HG03159 (cell line): ENCODE measurements around the gene EIF3D.

Experiments used
- ATAC-seq: cut with Tn5 transposase; IDR thresholded peaks from one replicate; pipeline ENCODE4 v1.9.1; 2021; ENCODE audit warnings: mild to moderate bottlenecking, moderate library complexity; ENCODE audit not compliant: unreplicated experiment

Gene EIF3D

DNA sequence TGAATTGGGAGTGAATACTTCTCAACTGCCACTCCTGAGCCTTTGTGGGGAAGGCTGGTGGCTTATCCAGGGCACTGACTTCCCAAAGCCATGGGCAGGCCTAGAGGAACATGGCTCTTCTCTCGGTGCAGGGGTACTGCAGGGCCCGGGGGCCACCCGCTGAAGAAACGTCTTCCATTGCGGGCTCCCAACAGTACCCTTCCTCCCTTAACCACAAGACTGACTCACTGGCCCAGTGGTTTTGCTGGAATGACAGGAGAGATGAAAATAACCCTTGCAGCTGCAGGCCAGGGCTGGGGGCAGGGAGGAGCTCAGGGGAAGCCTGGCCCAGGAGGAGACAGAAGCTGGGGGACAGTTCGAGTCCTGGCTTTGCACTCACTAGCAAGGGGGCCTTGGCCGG is 61.0 kb downstream of the EIF3D start:
- ATAC-seq = no peak

DNA sequence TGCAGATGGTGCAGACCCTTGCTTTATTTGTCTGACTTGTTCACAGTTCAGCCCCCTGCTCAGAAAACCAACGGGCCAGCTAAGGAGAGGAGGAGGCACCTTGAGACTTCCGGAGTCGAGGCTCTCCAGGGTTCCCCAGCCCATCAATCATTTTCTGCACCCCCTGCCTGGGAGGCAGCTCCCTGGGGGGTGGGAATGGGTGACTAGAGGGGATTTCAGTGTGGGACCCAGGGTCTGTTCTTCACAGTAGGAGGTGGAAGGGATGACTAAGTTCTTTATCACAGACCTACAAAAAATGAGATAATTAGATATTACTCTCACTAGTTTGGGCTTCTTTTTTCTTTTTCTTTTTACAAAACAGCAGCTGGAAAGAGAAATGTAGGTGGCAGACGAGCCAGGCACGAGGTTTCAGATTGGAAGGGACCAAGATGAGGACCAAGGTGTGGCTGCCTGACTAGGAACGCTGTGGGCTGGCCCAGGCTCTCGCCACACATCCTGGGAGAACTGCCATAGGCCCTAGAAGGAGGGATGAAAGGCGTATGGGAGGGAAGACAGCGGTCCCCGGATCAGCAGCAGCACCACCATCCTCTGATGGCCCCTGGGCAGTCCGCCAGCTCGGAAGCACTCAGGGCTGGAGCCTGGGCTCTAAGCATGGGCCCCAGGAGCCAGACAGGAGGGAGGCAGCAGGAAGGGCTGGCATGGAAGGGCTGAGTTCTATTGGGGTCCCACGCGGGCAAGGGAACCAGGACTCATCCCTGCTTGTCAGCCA is 61.7 kb downstream of the EIF3D start:
- no peak for ATAC-seq

DNA sequence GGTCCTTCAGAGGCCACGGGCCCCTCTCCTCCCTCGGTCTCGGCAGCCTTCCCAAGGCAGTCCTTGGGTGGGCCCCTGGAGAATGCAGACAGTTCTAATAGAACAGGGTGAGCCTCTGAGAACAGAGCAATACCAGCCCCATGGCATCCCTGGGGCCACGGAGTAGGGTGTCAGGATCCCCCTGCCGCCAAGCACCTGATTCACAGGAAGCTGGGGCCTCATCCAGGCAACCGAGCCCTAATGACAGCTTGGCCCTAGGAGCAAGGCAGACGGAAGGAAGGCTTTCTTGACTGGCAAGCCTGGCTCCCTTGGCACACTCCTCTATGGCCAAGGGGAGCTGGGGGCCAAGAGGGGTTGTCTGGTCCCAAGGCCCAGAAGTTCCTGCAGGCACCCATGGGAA is 62.7 kb downstream of the EIF3D start:
- ATAC-seq = no peak

DNA sequence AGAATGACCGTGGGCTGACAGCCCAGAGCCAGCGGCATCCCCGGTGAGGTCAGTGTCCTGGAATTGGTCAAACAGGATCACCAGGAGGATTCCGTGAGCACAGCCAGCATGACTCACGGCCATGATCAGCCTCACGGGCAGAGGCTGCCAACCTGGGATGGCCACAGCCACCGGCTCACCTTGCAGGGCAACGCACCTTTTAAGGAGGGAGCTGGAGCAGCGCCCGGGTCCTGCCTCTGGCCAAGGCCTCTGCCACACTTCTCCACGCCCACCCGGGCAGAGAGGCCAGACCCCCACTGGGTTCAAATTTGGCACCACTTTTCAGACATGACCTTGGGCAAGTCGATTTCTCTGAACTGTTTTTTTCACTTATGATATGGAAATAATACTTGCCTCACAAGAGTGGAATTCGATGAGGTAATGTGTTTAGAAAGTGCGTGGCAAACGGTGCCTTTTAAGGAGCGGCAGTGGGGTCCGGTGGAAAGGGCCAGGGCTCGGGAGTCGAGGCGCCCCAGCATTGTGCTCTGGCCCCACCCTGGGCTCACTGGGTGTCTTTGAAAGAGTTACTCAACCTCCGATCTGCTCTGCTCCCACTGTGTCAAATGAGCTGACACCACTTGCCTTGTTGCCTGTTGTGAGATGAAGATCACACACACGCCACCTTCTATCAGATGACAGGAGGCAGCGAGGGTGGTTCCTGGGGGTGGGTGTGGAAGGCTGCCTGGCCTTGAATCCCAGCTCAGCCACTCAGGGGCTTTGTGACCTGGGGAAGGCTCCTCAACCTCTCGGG is 63.5 kb downstream of the EIF3D start:
- no peak for ATAC-seq

DNA sequence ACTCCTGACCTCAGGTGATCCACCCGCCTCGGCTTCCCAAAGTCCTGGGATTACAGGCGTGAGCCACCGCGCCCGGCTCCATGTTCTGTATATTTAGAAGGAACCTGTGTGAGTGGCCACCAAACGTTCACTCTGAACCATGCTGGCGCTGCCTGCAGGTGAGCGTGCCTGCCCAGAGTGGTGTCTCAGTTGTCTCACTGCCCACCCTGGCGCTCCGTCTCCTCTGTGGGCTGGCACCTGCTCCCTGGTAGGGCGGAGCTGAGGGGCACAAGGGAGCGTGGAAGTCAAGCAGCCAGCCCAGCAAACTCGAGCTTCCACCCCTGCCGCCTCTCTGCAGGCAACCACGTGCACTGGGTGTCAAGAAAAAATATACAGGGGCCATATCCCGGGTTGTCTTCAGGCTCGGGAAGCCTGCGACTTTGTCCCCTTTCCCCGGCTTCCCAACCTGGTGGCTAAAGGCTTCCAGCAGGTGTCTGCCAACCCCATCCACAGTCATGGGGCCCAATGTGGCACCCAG is 64.2 kb downstream of the EIF3D start:
- no peak for ATAC-seq

DNA sequence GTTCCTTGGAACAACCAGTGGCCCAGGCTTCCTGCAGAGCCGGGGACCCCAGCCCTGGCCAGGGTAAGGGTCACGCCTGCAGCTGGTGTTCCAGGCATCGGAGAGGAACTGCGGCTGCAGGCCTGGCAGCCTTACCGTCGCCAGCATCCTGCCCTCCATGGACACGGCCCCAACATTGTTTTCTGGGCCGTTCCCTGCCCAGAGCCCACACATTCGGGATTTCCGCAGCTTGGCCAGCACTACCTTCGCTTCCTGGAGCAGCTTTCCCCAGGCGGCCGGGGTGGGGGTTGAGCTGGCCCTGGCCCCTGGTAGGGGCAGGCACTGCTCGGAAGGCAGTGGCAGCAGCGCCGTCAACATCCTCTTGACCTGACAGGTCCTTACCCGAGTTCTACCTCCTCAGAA is 65.2 kb downstream of the EIF3D start:
- ATAC-seq = no peak

DNA sequence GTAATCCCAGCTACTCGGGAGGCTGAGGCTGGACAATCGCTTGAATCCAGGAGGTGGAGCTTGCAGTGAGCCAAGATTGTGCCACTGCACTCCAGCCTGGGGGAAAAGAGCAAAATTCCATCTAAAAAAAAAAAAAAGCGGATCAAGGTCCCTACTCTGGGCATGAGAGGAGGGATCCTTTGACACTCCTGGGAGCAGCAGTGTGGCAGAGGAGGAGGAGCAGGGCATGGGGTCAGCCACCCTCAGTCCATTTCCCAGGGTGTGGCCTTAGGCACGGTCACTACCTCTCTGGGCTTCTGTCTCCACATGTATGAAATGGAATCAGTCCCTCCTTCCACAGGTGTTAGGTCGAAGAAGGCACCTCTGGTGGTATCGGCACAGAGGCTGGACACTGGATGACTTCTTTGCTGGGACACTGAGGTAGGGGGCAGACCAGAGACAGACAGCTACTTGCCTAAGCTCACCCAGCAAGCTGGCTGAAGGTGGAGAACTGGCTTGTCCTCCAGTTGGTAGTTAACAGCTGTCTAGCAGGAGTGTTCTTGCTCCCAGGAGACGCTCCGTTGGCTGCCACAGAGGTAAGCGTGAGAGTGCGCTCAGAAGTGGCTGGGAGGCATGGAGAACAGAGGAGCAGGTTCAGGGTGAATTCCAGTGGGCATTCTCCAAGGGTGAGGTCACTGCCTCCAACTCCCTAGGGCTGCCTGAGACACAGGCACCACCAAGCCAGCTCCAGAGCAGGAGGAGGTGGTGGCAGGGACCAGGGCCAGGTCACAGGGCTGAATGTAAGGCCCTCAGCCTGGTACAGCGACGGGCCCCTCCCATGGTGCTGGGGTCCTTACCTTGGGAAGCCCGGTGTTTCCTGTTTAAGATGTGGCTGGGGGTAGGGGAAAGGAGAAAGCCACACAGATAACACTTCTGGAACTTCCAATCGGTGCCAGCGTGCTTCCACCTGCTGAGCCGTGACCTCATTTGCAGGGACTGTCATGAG is 67.0 kb downstream of the EIF3D start:
- no peak for ATAC-seq
